ENCODE results near the gene RNF32. TPM values are rescaled to one million over a fixed set of nuclear protein-coding genes. Genes with fewer than 3 reads are reported as not detected.

The RNF32 gene
- 0.20 and 0.44 TPM in 2 replicates for total RNA-seq

GRCh38 chr7:156640257-156640948, at the start of gene RNF32:
TSS of gene RNF32 (plus strand) at chr7:156640774. CDS start at chr7:156643878, 3,104 bp downstream.
- peak; percentile 91 to 96 for DNase-seq (ENCODE audit: low read depth in 2 of 2)

GRCh38 chr7:156592155-156592884, 48.3 kb upstream of the RNF32 start:
- no peak for DNase-seq (ENCODE audit: low read depth in 2 of 2)

GRCh38 chr7:156594283-156595080, 46.1 kb upstream of the RNF32 start:
- DNase-seq (ENCODE audit: low read depth in 2 of 2): no peak

GRCh38 chr7:156600496-156600895, 40.1 kb upstream of the RNF32 start:
- no peak for DNase-seq (ENCODE audit: low read depth in 2 of 2)

GRCh38 chr7:156602283-156602682, 38.3 kb upstream of the RNF32 start:
- no peak for DNase-seq (ENCODE audit: low read depth in 2 of 2)

- DNase-seq (ENCODE audit: low read depth in 2 of 2): no peak
Measured at GRCh38 chr7:156603011-156603410, 37.6 kb upstream of the RNF32 start.

- no peak for DNase-seq (ENCODE audit: low read depth in 2 of 2)
Measured at GRCh38 chr7:156603629-156604028, 36.9 kb upstream of the RNF32 start.

GRCh38 chr7:156604311-156604710, 36.3 kb upstream of the RNF32 start:
- DNase-seq (ENCODE audit: low read depth in 2 of 2): no peak

- DNase-seq (ENCODE audit: low read depth in 2 of 2): no peak
Measured at GRCh38 chr7:156604836-156605695, 35.5 kb upstream of the RNF32 start.

- no peak for DNase-seq (ENCODE audit: low read depth in 2 of 2)
Measured at GRCh38 chr7:156606135-156606534, 34.4 kb upstream of the RNF32 start.

- no peak for DNase-seq (ENCODE audit: low read depth in 2 of 2)
Measured at GRCh38 chr7:156606691-156607331, 33.8 kb upstream of the RNF32 start.

GRCh38 chr7:156607332-156608172, 33.0 kb upstream of the RNF32 start:
- peak; percentile 10 to 15 for DNase-seq (ENCODE audit: low read depth in 2 of 2)

- DNase-seq (ENCODE audit: low read depth in 2 of 2): peak in 1 of 2 donors; percentile 57
Measured at GRCh38 chr7:156608173-156608478, 32.4 kb upstream of the RNF32 start.

- DNase-seq (ENCODE audit: low read depth in 2 of 2): peak; percentile 70 to 91
Measured at GRCh38 chr7:156609010-156609877, 31.3 kb upstream of the RNF32 start.

GRCh38 chr7:156610130-156610529, 30.4 kb upstream of the RNF32 start:
- no peak for DNase-seq (ENCODE audit: low read depth in 2 of 2)

- no peak for DNase-seq (ENCODE audit: low read depth in 2 of 2)
Measured at GRCh38 chr7:156610601-156611000, 30.0 kb upstream of the RNF32 start.

- no peak for DNase-seq (ENCODE audit: low read depth in 2 of 2)
Measured at GRCh38 chr7:156611014-156612010, 29.3 kb upstream of the RNF32 start.

GRCh38 chr7:156612930-156613329, 27.6 kb upstream of the RNF32 start:
- no peak for DNase-seq (ENCODE audit: low read depth in 2 of 2)
